Endometrial microvascular endothelial cells (primary cell): Measurements from ENCODE around the gene KLHL22. TPM values are rescaled to one million over a fixed set of nuclear protein-coding genes. Genes with fewer than 3 reads are reported as not detected.
"Not testable (repeated sequence)": the region's sequence is repeated elsewhere in the genome, so short reads cannot be mapped to it uniquely, and the experiment has no call there.

ENCODE experiments used
- in situ Hi-C: cut with HindIII; loops from 2 replicates; pipeline ENCODE4 v1.10.0; 2017; ENCODE audit warnings: low sequenced_read_pairs, low pct_unique_long_range_greater_than_20kb; ENCODE audit errors: inconsistent ontology term
- total RNA-seq: library from RNA; depleted of rRNA; stranded (reverse); fragments of >200 nt; gene quantifications from one replicate; pipeline ENCODE4 v1.2.3, GENCODE V29; 2015; ENCODE audit errors: inconsistent ontology term

Gene KLHL22, protein sequence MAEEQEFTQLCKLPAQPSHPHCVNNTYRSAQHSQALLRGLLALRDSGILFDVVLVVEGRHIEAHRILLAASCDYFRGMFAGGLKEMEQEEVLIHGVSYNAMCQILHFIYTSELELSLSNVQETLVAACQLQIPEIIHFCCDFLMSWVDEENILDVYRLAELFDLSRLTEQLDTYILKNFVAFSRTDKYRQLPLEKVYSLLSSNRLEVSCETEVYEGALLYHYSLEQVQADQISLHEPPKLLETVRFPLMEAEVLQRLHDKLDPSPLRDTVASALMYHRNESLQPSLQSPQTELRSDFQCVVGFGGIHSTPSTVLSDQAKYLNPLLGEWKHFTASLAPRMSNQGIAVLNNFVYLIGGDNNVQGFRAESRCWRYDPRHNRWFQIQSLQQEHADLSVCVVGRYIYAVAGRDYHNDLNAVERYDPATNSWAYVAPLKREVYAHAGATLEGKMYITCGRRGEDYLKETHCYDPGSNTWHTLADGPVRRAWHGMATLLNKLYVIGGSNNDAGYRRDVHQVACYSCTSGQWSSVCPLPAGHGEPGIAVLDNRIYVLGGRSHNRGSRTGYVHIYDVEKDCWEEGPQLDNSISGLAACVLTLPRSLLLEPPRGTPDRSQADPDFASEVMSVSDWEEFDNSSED
- total RNA-seq: 30.8 TPM

DNA sequence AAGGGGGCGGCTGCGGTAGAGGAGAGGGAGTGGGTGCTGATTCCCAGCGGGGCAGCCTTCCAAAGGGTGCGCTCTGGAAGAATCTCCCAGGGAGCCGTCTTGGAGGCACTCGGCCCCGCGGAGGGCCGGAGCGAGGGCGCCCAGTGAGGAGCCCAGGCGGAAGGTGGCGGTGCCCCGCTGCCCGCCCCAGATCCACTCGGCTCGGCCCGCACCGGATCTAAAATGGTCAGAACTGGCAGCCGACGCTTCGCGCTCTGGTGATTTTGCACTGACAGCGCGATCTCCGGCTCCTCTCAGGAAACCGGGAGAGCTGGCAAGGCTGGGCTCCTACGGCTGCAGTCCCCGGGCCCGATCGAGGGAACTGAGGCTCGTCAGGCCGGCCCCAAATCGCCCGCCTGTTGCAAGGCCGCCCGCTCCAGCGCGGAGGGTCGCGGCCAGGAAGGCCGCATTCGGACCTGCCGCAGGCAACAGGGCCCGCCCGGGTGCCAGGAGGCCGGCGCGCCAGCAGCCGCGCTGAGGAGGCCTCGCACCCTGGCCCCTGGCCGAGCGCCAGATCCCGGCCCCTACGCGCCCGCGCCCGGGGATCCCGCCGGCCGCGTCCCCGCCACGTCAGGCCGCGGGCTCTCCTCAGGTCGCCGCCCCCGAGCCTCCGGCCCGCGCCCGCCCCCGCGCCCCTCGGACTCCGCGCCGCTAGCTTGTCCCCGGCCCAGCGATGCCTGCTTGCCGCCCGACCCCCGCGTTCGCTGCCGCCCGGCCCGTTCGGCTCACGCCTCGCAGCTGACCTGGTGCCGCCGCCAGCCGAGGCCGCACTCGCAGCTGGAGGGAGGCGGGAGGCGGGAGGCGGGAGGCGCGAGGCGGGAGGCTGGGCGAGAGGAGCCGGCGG lies at the start of gene KLHL22:
KLHL22 (minus strand) TSS at position 818 of the 883 bp plus-strand sequence. CDS start 6,584 bp downstream, outside the sequence.
- in situ Hi-C loops: no loop called here

DNA sequence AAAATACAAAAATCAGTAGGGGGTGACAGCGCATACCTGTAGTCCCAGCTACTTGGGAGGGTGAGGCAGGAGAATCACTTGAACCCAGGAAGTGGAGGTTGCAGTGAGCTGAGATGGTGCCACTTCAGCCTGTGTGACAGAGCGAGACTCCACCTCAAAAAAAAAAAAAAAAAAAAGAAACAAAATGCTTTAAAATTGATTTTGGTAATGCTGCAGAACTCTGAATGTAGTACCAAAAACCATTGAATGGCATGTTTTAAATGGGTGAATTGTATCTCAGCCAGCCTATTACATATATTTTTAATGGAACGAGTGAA lies 49.7 kb upstream of the KLHL22 start:
- in situ Hi-C loops: not testable (repeated sequence)

DNA sequence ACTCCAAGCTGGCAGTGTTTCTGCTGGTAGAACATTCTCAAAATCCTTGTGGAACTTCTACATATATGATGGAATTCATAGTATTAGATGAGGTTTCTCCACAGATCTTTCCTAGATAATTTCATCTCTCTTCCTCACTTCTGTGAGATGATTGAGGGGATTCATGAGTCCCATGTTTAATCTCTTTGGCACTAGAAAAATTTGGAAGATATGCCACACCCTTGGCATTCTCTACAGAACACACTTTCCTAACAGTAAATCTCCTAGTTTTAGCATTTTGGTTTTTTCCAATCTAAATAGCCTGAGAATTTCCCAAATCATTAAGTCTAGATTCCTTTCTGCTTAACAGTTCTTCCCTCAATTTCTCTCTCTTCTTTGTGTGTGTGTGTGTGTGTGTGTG lies 47.1 kb upstream of the KLHL22 start:
- in situ Hi-C loops: no loop called here

DNA sequence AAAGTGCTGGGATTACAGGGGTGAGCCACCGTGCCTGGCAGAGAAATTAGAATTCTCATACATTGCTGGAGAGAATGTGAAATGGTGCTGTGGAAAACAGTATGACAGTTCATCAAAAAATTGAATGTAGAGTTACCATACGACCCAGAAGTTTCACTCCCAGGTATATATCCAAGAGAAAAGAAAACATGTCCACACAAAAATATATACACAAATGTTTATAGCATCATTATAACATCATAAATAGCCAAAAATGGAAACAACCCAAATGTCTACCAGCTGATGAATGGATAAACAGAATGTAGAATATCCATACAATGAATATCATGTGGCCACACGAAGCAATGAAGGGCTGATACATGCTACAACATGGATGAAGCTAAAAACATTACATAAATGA lies 46.5 kb upstream of the KLHL22 start:
- in situ Hi-C loops: no loop called here

DNA sequence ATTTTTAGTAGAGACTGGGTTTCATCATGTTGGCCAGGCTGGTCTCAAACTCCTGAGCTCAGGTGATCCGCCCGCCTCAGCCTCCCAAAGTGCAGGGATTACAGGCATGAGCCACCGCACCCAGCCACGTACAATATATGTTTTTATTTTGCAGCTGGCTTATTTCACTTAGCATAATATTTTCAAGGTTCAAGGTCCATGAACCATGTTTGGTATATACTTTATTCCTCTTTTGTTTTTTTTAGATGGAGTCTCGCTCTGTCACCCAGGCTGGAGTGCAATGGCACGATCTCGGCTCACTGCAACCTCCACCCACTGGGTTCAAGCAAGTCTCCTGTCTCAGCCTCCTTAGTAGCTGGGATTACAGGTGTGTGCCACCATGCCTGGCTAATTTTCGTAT lies 43.3 kb upstream of the KLHL22 start:
- in situ Hi-C loops: not testable (repeated sequence)

DNA sequence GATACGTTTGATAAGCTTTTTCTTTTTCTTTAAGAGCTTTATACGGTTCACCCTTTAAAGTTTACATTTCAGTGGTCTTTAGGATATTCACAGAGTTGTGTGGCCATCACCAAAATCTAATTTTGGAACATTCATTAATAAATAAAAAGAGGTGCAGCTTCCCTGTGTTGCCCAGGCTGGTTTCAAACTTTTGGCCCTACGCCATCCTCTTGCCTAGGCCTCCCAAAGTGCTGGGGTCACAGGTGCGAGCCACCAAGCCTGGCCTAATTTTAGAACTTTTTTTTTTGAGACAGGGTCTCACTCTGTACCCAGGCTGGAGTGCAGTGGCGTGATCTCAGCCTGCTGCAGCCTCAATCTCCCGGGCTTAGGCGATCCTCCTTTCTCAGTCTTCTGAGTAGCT lies 42.4 kb upstream of the KLHL22 start:
- in situ Hi-C loops: no loop called here

DNA sequence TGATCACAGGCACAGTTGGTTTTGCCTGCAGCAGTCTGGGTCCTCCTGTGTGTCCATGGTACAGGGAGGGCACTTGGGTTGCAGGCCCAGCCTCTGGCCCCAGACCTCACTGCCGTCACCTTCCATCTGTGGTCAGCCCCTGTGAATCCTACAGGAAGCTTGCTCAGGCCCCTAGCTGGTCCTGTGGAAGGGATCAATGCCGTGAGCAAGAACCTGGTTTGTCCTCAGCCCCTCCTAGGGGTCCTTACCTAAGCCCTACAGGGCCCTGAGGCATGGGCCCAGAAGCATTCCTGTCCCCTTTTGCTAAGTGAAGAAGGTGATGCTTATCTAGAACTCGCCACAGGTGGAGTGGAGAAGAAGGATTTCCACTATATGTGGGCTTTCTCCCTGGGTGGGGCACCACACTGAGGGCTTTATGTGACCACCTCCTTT lies 41.7 kb upstream of the KLHL22 start:
- in situ Hi-C loops: no loop called here

DNA sequence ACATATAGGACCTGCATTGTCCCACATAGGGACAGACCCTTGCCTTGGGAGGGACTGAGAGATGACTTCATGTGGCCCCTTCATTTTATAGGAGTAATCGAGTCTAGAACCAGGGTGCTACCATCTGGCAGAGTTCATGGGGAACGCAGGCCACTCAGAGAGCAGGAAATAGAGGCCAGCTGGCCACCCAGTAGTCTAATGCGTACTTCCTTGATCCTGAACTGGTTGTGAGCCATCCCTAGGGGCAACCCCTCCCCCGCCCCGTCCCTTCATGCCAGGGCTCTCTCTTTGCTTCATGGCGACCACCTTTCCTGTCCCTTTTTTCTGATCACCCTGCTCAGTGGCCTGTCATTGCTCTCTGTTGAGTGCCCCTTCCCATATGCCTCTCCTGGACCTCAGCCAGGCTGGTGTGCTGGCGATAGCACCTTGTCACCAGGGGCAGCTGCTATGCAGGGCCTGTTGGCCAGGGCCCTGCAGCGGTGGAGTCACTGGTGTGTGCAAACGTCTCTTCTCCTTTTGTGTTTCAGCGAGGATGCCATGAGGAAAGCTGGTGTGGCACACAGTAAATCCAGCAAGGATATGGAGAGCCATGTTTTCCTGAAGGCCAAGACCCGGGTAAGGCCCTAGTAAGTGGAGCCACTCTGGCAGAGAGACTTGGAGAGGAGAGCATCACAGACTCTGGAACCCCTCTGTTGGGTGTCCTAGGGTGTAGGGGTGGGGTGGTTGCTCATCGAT lies 41.2 kb upstream of the KLHL22 start:
- in situ Hi-C loops: no loop called here

DNA sequence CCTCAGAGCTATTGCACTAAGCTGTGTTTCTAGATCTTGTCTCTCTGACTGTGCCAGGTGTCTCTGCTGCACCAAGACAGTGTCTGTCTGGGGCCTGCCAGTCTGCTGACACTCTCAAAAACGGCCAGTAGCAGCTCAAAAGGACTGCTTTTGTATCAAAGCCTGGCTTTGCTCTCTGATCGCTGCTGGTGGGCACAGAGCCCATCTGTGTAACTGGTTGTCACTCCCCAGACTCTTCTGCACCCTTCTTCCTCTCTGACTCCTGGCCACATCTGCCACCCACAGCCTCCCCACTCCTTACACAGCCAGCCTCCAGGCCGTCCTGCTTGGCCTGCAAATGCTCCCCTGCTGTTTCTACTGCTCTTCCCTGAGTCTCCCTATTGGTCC lies 38.3 kb upstream of the KLHL22 start:
- in situ Hi-C loops: no loop called here

DNA sequence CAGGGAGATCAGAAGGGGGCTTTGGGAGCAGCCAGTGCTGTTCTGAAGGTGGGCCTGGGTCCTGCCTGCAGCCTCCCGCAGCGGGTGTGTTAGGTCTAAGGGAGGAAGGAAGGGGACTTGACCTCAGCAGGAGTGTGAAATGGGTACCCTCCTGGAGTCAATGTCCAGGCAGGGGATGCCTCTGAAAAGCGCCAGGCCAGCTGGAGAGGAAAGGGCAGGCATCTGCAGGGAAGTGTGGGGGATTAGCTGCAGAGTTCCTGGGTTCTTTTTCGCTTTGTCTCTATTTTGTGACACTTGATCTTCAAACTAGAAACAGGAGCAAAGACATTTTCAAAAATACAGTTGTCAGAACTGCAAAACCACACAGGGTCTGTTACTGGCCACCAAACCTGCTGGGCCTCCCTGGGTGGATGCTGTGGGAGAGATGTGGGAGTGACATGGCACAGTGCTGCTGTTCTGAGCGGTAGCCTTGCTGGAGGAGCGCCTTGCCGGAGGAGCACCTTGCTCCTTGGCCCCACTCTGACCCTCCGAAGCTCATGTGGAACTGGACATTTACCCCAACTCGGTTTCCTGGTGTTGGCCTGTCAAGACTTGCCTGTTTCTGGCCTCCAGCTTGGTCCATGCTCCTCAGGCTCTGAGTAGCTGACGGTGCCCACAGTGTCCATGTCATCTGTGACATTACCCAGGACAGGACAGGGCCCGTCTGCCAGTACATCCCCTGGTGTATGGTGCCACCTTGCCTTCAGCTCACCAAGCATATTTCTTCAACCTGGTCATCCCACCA lies 37.7 kb upstream of the KLHL22 start:
- in situ Hi-C loops: no loop called here

DNA sequence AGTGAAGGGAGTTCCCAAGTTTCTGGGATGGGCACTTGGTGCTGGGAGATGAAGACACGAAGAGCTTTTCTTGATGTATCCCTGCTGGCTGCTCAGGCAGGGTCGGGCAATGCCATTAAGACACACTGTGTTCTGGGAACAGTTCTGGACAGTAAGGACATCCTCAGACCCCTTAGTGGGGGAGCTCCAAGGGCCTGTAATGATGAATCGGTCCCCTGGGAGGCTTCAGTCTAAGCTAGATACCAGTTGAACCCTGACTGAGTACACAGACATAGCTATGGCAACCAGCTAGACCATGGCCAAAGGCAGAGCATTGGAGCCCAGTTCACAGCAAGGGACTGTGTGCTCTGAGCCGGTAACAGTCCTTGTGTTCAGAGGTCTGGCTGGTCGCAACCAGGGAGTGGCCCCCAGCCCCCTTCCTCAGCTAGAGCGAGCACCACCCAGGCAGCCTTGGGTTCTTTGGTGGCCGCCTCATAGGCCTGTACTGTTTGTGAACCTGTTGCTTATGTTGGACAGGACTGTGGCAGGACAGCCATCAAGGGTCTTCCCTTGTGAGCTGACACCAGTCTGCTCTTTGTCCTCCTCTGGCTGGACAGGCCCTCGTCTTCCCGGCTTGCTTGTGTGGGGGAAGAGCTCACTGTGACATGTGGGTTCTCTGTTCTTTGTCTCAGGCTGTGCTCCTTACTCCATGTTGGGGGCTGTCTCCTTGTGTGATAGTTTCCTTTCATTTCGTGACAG lies 36.8 kb upstream of the KLHL22 start:
- in situ Hi-C loops: no loop called here

DNA sequence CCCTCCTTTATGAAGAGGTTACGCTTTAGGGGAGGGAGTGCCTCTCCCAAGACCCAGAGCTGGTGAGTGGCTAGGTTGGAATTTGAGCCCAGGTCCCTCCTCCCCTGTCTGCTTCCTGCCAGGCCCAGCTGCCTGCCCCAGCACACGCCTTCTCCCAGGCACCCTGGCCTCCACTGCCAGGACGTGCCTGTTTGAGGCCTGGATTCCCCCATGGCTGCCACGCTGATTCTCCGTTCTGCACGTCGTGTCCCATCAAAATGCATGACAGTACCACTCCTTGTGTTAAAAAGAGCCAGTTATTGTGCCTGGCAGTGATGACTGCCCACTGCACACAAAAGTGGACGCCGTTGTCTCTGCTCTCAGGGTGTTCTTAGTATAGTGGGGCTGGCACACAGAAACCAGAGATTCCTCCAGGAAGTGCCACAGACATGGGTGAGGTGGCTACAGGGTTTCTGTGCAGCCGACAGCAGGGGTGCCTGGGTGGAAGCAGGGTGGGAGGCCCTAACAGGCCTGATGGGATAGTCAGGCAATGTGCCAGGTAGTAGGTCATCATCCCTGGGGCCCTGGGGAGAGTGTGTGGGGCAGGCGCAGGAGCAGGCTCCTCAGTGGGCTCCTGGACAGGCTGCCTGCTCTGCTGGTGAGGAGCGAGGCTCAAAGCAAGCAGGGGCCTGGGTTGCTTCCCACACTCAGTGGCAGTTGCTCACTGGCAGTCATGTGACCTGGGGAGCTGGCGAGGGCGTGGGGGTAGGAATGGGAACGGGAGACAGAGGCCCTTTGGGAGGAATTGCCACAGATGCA lies 36.0 kb upstream of the KLHL22 start:
- in situ Hi-C loops: no loop called here

DNA sequence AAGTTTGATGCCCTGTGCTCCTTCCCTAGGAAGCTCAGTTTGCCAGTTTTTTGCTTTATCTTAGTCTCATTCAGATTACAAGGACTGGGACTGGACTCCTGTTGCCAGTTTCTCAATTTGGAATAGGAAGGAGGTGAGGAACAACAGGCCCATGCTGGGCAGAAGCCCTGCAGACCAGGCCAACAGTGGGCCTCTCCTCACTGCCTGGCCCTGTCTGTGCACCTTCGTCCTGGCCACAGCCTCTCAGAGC lies 35.5 kb upstream of the KLHL22 start:
- in situ Hi-C loops: no loop called here

DNA sequence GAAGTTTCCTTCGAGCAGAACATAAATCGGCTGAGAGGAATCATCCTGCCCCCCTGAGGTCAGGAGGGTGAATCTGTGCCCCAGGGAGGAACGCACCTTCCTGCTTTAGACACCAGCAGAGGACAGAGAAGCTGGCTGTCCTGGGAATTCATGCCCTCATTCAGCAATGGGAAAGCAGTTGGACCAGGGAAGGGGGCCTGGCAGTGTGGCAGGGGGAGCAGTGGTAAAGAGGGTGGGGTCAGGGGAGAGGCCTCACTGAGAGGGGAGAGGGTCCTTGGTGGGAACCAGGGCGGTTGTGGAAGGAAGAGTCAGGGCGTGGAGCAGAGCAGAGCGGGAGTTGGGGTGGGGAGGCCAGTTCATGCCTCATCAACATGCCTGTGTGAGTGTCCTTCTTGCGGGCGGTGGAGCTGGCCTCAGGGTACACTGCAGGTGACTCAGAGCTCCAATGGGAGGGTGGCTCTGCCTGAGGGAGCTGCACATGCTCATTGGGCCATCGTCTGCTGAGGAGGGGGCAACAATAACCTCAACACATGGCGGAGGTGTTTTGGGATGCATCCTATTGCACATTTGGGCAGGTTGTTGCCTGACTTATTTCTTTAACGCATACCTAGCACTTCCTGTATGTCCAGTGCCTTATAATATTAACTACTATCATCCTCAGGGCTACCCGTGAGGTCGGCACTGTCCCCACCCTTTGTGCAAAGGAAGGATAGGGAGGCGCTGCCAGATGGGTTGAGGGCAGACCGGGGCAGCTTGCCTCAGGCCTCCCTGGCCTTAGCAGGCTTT lies 35.0 kb upstream of the KLHL22 start:
- in situ Hi-C loops: no loop called here

DNA sequence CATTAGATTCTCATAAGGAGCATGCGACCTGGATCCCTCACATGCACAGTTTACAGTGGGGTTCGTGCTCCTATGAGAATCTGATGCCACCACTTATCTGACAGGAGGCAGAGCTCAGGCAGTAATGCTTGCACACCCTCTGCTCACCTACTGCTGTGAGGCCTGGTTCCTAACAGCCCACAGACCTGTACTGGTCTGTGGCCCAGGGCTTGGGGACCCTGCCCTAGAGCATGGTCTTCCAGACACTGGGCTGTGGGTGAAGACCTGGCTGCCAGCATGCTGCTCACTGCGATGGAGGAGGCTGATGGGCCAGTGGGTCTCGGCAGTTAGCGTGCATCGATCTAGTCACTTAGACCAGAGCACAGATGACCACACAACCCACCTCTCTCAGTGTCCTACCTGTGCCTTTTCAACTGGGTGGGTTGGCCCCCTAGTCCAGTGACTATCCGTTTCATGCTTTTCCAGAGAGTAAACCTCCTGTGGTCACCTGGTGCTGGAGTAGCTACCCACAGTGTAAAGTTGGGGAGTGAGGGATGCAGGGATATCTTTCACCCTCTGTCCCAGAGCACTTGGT lies 32.9 kb upstream of the KLHL22 start:
- in situ Hi-C loops: no loop called here

DNA sequence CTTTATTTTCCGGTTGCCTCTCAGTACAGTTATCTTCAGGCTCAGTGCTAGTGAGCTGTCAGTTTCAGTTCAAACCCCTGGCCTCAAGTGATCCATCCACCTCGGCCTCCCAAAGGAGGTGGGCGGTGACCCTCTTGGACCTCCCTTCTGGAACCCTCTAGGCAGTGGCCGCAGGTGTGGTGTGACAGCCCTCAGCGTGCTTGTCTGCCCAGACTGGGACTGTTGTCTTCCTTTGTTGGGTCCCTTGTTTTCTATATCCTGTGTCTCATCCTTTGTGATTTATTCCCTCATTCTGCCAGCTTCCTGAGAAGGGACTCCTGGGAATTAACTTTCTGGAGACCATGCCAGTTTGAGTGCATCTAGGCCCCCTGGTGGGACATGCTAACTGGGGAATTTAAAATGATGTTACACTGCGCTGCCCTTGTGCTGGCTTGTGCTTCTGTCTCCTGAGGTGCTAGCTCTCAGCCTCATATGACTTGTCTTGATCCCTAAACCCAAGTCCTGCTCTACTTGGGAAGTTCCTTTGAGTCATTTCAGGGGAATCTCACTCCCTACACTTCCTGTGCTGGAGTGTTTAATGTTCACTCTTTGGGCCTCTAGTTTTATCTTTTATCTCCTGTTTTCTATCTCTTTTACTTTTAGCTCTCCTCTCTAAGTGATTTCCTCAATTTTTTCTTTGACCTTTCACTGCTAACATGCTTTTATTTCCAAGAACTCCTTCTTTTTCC lies 31.2 kb upstream of the KLHL22 start:
- in situ Hi-C loops: no loop called here
